ENCODE results near the gene HINFP. TPM values are rescaled to one million over a fixed set of nuclear protein-coding genes. Genes with fewer than 3 reads are reported as not detected.
"Not testable (repeated sequence)": the region's sequence is repeated elsewhere in the genome, so short reads cannot be mapped to it uniquely, and the experiment has no call there.

The HINFP gene
- polyA plus RNA-seq, 10 donors: 13.7 to 25.0 (median 17.8) TPM

GRCh38 chr11:119100246-119100970 lies 21.0 kb upstream of the HINFP start:
- no peak for DNase-seq

GRCh38 chr11:119100994-119101758 lies 20.2 kb upstream of the HINFP start:
- peak in 1 of 3 donors; percentile 22 for DNase-seq

- DNase-seq: peak; percentile 95 to 98 (median 98)
These were observed 19.5 kb upstream of the HINFP start, which contains the start of gene DPAGT1 for GRCh38 chr11:119101759-119102423. Gene DPAGT1 (minus strand): TSS chr11:119101853. CDS start chr11:119101655, 198 bp downstream.

- DNase-seq: not testable (repeated sequence)
These were observed 18.2 kb upstream of the HINFP start for GRCh38 chr11:119103161-119103664.

- DNase-seq: no peak
These were observed 17.6 kb upstream of the HINFP start for GRCh38 chr11:119103793-119104192.

GRCh38 chr11:119106564-119107537 lies 14.5 kb upstream of the HINFP start, which contains the start of gene C2CD2L:
Gene C2CD2L (plus strand): TSS chr11:119107344. CDS start chr11:119107742, 398 bp downstream.
- peak; percentile 91 to 94 (median 93) for DNase-seq

GRCh38 chr11:119107538-119108145 lies 13.7 kb upstream of the HINFP start:
- DNase-seq: peak in 1 of 3 donors; percentile 38

- no peak for DNase-seq
These were observed 13.1 kb upstream of the HINFP start for GRCh38 chr11:119108146-119108856.

- DNase-seq: no peak
These were observed 12.5 kb upstream of the HINFP start for GRCh38 chr11:119108857-119109221.

- no peak for DNase-seq
These were observed 11.5 kb upstream of the HINFP start for GRCh38 chr11:119109843-119110242.

GRCh38 chr11:119110439-119110838 lies 10.9 kb upstream of the HINFP start:
- DNase-seq: no peak

GRCh38 chr11:119111361-119111925 lies 9.9 kb upstream of the HINFP start:
- DNase-seq: no peak

GRCh38 chr11:119112314-119113020 lies 8.9 kb upstream of the HINFP start:
- no peak for DNase-seq

- DNase-seq: no peak
These were observed 7.7 kb upstream of the HINFP start for GRCh38 chr11:119113716-119114115.

GRCh38 chr11:119114351-119114750 lies 7.0 kb upstream of the HINFP start:
- no peak for DNase-seq

- peak in 1 of 3 donors; percentile 35 for DNase-seq
These were observed 5.7 kb upstream of the HINFP start for GRCh38 chr11:119115484-119116234.

- DNase-seq: no peak
These were observed 5.2 kb upstream of the HINFP start for GRCh38 chr11:119116235-119116594.

GRCh38 chr11:119116601-119117000 lies 4.8 kb upstream of the HINFP start:
- no peak for DNase-seq
